HG02840 (cell line): ENCODE results near the gene AGPAT3.

ENCODE experiments used
- ATAC-seq: cut with Tn5 transposase; IDR thresholded peaks from one replicate; pipeline ENCODE4 v1.9.1; 2021; ENCODE audit warnings: mild to moderate bottlenecking, moderate library complexity, moderate number of reproducible peaks; ENCODE audit not compliant: unreplicated experiment, low FRiP score

Gene AGPAT3

DNA sequence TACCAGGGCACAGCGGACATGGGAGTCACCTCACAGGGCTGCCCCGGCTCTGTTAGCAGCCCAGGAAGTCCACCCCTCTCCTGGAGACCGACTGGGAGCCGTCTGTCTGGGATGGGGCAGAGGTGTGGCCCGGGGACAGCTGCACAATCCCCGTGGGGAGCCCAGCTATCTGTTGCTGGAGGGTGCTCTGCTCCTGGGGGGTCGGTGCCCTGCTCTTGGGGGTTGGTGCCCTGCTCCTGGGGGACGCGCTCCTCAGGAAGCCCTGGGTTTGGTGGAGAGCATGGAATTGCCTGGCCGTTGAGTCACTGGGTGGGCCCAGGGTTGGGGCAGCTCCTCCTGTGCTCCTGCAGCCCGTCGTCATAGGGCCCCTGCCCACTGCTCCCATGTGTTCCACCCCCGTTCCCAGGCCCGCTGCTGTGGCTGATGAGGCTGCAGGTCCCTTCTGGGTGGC is 39.3 kb downstream of the AGPAT3 start:
- no peak for ATAC-seq

DNA sequence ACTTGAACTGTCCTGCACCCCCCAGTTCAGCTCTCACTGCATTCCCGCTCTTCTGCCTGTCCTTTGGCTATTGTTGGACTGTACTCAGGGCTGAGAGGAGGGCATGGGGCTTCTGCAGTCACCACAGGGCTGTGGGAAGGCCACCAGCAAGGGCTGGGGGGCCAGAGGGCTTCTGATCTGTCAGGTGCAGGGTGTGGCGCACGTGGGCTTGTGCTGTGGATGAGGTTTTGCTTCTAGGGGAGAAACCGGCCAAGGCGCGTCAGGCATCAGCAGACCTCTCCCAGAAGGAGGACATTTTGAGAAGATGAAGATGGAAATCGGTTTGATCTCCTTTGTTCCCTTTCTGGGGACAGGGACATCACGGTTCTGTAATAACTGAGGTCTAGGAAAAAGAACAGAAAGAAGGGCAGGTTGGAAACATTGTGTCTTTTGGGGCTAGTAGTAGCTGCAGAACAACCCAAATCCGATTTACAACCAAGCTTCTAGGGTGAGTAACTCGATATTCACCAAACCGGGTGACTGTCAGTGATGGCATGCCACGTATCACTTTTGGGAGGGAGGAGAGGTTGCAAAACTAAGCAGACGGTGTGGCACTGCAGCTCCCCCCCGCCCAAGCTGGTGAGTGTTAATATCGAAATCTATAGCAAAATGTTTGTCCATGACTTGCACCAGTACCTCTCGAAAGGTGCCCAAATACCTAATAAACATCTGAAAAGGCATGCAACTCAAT is 40.9 kb downstream of the AGPAT3 start:
- no peak for ATAC-seq

DNA sequence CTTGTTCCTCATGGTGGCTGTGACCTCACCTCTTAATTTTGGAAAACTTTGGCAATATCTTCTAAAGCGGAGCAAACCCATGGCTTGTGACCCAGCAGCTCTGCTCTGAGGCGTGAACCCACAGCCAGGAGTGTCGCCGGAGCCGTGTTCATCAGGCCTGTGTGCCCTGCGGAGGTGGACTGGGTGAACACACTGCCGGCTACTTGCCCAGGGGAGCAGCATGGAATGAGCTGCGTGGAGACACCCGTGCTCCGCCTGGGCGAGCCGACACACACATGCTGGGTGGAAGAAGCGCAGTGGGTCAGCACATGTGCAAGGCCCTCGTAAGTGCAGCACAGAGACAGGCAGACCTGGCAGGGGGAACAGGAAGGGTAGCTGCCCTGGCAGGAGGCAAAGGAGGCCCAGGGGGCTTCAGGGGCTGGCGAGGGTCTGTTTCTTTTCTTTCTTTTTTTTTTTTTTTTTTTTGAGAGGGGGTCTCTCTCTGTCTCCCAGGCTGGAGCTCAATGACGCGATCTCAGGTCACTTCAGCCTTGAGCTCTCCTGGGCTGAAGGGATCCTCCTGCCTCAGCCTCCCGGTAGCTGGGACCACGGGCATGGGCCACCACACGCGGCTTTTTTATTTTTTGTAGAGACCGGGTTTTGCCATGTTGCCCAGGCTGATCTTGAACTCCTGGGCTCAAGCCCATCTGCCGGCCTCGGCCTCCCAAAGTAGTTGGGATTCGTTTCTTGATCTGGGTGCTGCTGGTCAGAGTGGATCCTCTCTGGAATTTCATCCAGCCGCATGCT is 41.8 kb downstream of the AGPAT3 start:
- ATAC-seq = no peak

DNA sequence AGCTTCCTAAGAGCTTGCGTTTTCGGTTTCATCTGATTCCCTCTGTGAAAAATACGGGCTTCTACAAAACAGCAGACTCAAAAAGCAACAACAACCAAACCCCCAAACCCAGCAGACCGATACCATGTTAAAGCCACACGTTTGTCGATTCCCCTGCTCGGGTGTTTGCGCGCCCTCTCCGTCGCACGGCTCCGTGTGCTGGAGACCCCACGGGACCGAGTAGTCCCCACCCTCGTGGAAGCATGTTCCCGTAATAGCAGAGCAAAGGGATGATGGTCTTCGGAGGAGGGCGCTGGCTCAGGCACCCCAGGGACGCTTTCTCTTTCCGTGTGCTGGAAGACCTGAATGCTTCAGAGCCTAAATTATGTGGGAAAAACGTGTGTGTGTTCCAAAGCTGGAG is 42.7 kb downstream of the AGPAT3 start:
- ATAC-seq = no peak

DNA sequence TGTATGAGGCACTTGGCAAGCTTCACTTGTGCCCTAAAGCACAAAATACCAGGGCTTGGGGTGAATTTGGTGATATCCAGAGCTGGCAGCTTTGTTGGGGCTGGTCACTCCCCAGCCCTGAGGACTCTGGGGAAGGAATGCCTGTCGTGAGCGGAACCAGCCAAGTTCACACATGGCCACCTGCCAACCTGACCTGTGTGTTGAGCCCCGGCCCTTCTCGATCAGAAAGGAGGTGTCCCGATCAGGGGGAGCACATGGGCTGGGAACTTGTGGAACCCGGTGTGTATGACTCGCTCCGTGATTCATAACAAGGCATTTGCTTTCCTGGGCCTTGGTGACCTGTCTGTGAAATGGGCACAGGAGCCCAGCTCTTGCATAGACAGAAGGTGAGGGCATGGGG is 43.1 kb downstream of the AGPAT3 start:
- ATAC-seq = no peak

DNA sequence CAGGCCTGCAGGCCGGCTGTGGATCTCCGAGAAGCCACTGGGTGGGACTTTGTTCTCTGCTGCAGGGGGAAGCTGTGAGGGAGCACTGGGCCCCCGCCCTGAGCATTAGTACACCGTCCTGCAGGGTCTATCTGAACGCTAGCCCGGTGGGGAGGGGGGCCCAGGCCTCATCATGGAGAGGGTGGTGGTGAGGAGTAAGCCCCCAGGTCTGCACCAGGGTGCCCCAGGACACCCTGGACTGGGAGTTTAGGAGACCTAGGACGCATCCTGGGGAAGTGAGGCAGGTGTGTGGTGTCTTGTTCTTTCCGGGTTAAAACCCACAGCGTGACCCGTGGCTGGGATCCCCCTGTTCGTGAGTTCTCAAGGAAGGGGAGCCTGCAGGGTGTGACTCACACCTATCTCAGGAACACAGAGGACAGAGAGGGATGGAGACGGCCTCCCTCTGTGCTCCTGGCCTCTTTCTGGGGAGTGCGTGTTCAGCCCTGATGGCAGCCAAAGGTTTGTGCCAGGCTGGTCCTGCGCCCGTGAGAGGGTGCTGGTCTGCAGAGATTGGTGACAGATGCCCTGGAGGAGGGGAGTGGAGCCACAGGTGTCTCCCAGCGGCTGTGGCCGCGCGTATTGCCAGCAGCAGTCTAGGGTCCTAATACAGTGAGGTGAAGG is 44.8 kb downstream of the AGPAT3 start:
- ATAC-seq = no peak

DNA sequence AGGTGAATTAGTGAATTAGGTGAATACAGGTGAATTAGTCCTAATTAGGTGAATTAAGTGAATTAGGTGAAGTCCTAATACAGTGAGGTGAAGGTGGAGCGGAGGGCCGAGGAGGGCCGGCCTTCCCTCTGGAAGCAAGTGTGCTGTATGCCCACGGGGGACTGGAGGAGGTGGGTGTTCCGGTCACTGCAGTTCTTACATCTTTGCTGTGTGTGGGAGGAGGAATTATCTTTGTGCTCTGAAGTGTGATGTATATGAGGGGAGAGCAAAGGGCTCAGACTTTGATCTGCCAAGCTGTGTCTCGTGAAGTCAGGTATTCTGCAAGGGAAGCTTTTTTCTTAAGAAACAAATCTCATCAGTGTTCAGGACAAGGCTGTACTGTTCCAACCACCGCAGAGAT is 45.4 kb downstream of the AGPAT3 start:
- ATAC-seq = no peak

DNA sequence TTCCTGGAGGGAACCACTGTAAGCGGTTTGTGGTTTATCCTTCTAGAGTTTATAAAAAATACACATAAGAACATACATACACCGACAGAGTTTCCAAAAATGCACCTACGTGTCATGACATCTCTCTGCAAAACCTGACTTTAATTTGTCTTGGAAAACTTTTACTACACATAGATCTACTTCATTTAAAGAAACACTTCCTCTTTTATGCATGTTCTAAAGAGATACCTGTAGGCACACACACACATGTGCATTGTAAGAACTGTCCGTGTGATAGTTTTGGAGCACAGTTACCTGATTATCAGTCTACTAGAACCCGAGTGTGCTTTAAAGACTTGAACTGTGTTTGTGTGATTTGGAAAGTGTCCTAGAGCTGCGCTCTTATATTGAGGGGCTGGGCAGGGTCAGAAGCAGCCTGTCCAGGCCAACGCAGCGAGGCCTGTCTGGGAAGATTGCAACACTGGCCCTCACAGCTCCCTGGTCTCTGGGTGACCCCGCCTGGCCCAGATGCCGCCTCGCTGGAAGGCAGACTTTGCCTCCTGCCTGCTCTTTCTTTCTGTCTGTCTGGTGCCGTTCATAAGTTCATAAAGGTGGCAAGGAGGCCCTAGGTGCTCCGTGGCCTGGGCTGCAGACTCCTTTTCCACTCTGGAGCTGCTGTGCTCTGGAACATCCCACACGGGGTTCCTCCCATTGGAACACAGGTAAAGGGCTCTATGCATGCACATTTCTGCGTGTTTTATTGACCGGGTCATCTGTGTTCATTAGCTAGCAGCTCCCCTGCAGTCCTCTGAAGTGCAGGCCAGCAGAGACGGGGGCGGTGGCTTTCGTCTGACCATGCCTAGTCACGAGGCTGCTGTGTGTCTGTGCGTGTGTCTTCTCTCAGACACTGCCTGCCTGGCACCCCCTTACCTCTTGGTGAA is 46.3 kb downstream of the AGPAT3 start:
- ATAC-seq = no peak

DNA sequence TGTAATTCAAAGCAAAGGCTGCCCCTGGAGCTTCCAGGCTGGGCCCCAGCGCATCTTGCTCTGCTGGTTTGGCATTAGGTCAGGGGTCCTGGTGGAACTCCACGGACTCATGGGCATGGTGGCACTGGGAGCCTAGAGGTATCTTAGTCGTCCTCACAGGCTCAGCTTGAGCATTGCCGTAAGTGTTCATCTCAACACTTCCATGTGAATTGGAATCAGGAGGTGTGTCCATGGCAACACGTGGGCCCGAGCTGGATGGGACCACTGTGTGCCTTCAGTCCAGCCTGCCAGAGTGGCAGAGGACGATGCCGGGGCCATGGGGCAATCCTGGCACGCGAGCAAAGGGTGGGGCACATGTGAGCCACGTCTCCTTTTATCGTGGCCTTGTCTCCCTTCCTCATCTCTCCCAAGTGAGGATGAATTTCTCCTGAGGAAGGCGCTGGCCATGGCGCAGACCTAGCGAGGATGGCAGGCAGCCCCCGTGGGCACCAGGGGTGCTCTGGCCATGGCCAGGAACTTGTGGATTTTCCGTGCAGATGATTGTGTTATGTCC is 47.0 kb downstream of the AGPAT3 start:
- ATAC-seq = no peak

DNA sequence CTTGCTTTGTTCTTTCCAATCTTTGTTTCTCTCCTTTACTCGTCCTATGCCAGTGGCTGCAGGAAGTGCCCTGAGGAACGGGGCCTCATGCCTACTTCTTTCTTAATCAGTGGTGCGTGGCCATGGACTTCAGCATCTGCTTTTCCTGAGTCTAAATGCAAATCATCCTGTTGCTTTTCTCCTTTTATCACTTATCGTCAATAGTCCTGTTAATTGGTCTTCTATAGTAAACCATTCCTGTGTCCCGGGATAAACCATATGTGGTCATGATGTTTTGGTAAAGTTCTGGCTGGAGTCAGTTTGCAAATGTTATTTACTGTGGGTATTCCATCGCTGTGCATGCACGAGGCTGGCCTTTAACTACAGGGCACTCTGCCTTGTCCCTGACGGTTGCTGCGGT is 47.5 kb downstream of the AGPAT3 start:
- ATAC-seq = no peak

DNA sequence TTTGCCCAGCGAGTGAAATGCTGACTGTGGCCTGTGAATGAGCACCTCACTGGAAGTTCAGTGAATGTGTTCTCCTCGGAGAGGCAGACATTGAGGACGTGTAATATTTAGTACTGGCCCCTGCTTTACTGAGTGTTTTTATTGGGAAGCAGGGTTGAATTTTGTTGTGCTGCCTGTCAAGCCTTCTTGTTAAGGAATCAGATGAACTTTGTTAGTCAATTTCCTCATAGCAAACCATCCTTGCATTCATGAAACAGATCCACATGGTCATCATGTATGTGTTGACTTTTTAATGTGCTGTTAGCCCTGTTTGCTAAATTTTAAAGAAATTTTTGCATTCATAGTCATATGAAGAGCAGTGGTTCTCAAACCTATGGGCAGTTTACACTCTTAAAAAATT is 47.9 kb downstream of the AGPAT3 start:
- no peak for ATAC-seq

DNA sequence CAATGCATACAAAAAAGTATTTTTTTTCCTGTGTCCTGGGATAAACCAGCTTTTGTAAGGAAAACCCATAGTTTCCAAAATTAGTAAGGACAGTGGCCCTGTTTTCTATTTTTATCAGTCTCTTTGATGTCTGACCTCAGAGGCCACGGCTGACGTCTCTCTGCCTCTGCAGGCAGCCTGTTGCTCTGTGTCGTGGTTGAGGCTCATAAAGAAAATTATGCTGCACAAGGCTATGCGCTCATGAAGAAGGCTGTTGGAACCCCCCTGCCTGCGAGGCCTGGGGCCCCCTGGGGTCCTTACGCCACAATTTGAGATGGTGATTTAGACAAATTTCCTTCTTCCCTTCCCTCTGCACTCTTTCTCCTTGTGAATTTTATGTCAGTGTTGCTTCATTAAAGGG is 48.9 kb downstream of the AGPAT3 start:
- no peak for ATAC-seq

DNA sequence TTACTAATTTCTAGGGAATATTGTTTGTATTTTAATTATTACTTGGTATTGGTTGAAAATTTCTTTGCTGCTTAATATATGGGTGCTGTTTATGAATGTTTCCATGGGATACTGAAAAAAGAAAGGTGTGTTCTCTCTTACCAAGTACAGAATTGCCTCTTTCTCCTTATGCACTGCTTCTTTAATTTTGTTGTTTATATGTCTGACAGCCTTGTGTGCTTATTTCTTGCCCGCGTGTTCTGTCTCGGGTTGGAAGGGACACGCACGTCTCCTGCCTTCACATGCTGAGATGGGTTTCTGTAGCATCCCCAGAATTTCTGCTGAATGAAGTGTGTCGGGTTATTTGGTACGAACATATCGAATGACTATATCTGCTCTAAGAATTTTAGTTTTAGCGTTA is 51.1 kb downstream of the AGPAT3 start:
- no peak for ATAC-seq

DNA sequence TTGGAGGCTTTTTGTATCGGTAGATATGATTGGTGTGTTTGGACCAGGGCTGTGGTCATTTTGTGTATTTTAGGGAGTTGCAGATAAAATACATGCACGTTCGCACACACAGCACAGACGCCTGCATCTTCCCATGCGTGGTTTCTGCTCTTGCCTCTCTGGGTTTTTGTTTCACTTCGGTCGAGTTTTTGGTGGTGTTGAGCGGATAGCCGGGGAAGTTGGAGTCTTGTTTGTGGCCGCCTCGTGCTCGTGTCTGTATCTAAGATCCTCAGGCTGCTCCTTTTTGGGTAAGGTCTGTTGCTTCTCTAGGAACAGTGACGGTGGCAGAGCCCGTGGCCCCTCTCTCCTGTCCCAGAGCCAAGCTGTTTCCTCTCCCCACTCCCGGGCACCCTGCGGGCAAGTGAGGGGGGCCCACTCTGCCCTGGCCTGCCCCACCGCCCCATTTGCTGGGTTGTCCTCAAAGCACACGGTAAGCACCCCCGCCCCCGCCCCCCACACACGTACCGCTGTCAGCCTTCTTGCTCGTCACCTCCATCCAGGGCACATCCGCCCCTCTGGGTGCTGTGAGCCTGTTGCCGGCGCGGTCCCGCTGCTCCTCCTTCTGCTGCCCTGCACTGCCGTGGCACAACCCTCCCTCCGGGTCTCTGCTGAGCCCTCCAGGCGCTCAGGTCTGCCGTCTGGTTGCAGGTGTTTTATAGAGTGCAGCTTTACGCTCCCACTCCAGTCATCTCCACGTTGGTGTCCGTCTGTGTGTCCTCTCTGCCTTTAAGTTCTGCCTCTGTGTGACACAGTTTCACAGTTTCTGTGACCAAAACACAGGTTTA is 51.9 kb downstream of the AGPAT3 start:
- no peak for ATAC-seq

DNA sequence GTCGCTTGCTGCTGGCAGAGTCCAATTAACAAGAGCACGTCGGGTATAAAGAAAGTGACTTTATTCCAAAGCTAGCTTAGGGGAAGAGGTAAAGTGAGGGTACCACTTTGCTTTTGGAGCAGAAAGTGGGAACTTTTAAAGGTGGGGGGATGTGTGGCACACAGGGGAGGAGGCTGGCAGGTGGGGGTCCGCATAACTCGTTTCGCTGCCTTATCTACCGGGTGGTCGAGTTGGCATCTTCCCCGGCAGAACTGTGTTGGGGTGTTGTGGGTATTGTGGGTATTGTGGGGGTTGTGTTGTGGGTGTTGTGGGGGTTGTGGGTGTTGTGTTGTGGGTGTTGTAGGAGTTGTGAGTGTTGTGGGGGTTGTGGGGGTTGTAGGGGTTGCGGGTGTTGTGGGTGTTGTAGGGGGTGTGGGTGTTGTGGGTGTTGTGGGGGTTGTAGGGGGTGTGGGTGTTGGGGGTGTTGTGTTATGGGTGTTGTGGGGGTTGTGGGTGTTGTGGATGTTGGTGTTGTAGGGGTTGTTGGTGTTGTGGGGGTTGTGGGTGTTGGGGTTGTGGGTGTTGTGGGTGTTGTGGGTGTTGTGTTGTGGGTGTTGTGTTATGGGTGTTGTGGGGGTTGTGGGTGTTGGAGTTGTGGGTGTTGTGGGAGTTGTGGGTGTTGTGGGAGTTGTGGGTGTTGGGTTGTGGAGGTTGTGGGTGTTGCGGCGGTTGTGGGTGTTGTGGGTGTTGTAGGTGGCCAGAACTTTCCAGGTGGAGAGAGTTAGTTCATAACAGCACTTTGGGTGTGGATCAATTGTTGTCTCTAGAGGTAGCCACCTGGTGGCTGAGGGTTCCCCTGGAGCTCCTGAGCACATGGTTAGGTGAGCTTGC is 52.7 kb downstream of the AGPAT3 start:
- ATAC-seq = no peak

DNA sequence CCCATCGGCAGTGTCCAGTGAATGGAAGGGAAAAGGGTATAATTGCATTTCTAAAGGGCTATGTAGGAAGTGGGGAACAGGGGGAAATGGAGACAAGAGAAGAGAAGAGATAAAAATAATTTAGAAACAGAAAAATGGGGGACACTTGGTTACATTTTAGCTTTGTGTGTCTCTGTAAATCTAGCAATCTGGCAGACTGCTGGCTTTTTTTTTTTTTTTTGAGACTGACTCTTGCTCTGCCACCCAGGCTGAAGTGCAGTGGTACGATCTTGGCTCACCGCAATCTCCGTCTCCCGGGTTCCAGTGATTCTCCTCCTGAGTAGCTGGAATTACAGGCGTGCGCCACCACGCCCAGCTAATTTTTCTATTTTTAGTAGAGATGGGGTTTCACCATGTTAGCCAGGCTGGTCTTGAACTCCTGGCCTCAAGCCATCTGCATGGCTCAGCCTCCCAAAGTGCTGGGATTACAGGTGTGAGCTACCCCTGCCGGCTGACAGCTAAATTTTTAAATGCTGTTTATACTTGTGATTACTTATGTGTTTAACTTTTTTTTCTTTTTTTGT is 53.4 kb downstream of the AGPAT3 start:
- ATAC-seq = no peak

DNA sequence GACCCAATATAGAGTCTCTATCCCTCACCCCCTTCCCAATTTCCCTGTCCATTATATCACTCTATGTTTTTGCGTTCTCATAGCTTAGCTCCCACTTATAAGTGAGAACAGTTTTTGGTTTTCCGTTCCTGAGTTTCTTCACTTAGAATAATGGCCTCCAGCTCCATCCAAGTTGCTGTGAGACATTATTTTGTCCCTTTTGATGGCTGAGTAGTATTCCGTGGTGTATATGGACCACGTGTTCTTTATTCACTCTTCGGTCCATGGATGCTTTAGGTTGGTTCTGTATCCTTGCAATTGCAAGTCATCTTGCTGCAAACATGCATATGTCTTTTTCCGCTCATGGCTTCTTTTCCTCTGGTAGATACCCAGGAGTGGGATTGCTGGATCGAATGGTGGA is 54.3 kb downstream of the AGPAT3 start:
- ATAC-seq = no peak
